Ascending aorta (tissue), 2 donors: Measurements from ENCODE around the gene PTK6. TPM values are rescaled to one million over a fixed set of nuclear protein-coding genes. Genes with fewer than 3 reads are reported as not detected.

Source experiments
- DNase-seq, 2 donors: peaks; one replicate each; pipeline ENCODE4 v3.0.0-alpha.2; 2019; ENCODE audit warnings: low spot score in 2 of 2
- H3K27ac ChIP-seq, 2 donors: fragments of 200-600 bp; sonication (generic); one replicate each; pipeline ENCODE4 v1.5.1; 2016 to 2017; ENCODE audit warnings: mild to moderate bottlenecking in 1 of 2
- H3K27me3 ChIP-seq: fragments of 200-600 bp; sonication (generic); one replicate; pipeline ENCODE4 v1.5.1; 2017
- H3K36me3 ChIP-seq, 2 donors: fragments of 200-600 bp; sonication (generic); one replicate each; pipeline ENCODE4 v1.5.1; 2016
- H3K4me1 ChIP-seq, 2 donors: fragments of 200-600 bp; sonication (generic); one replicate each; pipeline ENCODE4 v1.5.1; 2016 to 2017; ENCODE audit warnings: mild to moderate bottlenecking in 1 of 2
- H3K4me3 ChIP-seq, 2 donors: fragments of 200-600 bp; sonication (generic); one replicate each; pipeline ENCODE4 v1.5.1; 2016 to 2017; ENCODE audit warnings: mild to moderate bottlenecking in 1 of 2
- H3K9me3 ChIP-seq, 2 donors: fragments of 200-600 bp; sonication (generic); one replicate each; pipeline ENCODE4 v1.5.1; 2016
- intact Hi-C: fragments of 100-400 bp; cut with DNase I; formaldehyde crosslinking; loops from one replicate; pipeline ENCODE4 v1.15.1; 2023
- total RNA-seq: library from RNA; depleted of rRNA; stranded (reverse); fragments of >200 nt; gene quantifications from one replicate; pipeline ENCODE4 v1.1.0, GENCODE V29; 2016
- TF ChIP-seq, protein P1 (sequence below), 3 experiments: fragments of 200-600 bp in 2 of 3; fragments of 450-650 bp in 1 of 3; sonication (generic) in 2 of 3; IDR thresholded peaks; one replicate each; pipeline ENCODE4 v1.5.1; 2016 to 2019; ENCODE audit warnings: antibody characterized with exemption in 3 of 3, mild to moderate bottlenecking in 1 of 3, moderate library complexity in 1 of 3

Gene PTK6
- total RNA-seq, 1 donor from 2014 or later, result not detected

DNA sequence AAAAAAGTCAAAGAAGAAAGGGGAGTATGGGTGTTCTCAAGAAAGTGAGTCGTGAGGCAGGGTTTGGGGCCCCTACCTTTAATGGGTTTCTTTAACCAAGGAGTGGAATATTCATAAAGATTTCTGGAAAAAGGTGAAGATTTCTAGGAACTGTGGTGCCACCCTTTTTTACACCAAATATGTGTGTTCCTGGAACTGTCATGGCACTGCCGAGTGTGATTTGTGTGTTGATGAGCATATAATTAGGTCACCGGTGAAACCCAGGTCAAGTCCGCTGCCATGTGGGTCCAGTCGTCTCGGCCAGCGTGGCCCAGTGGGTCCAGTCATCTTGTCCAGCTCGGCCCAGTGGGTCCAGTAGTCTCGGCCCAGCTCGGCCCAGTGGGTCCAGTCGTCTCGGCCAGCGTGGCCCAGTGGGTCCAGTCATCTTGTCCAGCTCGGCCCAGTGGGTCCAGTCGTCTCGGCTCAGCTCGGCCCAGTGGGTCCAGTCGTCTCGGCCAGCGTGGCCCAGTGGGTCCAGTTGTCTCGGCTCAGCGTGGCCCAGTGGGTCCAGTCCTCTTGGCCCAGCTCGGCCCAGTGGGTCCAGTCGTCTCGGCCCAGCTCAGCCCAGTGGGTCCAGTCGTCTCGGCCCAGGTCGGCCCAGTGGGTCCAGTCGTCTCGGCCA lies 30.0 kb downstream of the PTK6 start:
- H3K27me3 ChIP-seq, result no peaks in the 10 kb centered on the region
- TF ChIP-seq, protein P1, sequence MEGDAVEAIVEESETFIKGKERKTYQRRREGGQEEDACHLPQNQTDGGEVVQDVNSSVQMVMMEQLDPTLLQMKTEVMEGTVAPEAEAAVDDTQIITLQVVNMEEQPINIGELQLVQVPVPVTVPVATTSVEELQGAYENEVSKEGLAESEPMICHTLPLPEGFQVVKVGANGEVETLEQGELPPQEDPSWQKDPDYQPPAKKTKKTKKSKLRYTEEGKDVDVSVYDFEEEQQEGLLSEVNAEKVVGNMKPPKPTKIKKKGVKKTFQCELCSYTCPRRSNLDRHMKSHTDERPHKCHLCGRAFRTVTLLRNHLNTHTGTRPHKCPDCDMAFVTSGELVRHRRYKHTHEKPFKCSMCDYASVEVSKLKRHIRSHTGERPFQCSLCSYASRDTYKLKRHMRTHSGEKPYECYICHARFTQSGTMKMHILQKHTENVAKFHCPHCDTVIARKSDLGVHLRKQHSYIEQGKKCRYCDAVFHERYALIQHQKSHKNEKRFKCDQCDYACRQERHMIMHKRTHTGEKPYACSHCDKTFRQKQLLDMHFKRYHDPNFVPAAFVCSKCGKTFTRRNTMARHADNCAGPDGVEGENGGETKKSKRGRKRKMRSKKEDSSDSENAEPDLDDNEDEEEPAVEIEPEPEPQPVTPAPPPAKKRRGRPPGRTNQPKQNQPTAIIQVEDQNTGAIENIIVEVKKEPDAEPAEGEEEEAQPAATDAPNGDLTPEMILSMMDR (IDR thresholded peaks at IDR 0.05), result no peak
- no peak overlapping the region for H3K4me3 ChIP-seq
- no peak for DNase-seq
- H3K4me1 ChIP-seq, result no peaks in the 10 kb centered on the region
- intact Hi-C loops, result no loop called here
- H3K27ac ChIP-seq, result no peak overlapping the region
- H3K9me3 ChIP-seq, result peaks cover 0 to 11% of the 10 kb centered on the region in 2 donors
- no peaks in the 10 kb centered on the region for H3K36me3 ChIP-seq

DNA sequence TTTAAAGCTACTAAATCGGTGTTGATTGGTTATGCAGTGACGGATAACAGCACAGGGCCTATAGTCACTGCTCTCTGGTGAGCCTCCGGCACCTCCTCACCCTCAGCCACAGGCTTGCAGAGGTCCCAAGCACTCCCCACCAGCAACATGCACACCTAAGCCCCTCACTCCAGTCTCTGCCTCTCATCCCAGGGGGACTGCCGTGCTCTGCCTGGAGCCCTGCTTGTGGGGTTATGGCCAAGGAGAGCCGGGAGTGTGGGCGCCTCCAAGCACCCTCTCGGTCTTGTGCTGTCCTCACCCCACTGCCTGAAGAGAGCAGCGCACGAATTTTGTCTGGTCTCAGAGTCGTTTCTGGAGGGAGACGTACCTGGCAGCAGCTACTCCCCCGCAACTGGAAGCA lies 31.5 kb downstream of the PTK6 start:
- no peak overlapping the region for H3K4me3 ChIP-seq
- H3K36me3 ChIP-seq, result no peaks in the 10 kb centered on the region
- TF ChIP-seq, protein P1 (IDR thresholded peaks at IDR 0.05), result no peak
- DNase-seq, result no peak
- intact Hi-C loops, result no loop called here
- peaks cover 0 to 11% of the 10 kb centered on the region in 2 donors for H3K9me3 ChIP-seq
- H3K27me3 ChIP-seq, result no peaks in the 10 kb centered on the region
- H3K4me1 ChIP-seq, result no peaks in the 10 kb centered on the region
- no peak overlapping the region for H3K27ac ChIP-seq

DNA sequence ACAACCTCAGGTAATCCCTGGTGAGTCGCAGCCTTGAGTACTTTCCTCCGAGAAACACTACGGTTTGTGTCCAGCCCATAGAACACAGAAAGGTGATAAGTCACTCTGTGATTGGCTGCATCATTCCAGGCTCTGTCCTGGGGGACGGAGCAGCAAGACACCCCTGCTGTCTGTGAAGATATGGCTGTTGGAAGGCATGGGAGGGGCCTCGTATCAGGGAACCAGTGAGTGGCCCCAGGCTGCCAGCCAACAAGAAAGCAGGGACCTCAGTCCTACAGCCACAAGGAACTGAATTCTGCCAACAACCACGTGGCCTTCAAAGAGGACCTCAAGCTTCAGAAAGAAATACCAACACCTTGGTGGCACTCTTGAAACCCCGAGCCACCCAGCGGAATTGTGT lies 31.9 kb downstream of the PTK6 start:
- Histone ChIP-seq H3K27me3 (peaks cover under 1% of the 10 kb centered on the region), H3K36me3 (no peaks in the 10 kb centered on the region), H3K4me1 (no peaks in the 10 kb centered on the region), H3K4me3 (no peak overlapping the region), H3K27ac (no peak overlapping the region), H3K9me3 (peaks cover 0 to 11% of the 10 kb centered on the region in 2 donors)
- intact Hi-C loops, result no loop called here
- no peak for DNase-seq
- TF ChIP-seq, protein P1 (IDR thresholded peaks at IDR 0.05), result no peak

DNA sequence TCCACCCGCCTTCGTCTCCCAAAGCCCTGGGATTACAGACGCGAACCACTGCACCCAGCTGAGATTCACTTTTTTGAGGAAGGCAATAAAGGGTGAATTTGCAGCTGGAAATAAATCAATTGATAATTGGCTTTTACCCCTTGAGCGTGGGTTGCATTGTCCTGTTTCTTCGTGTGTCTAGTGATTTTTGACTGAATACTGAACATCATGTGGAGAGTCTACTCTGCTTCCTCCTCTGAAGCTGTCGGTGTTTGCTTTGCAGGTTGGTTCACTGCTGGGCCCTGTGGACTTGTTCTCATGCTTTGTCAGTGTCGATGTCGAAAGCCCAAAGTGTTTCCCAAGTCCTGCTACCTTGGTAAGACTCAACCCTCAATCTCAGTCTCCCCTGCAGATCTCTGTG lies 32.5 kb downstream of the PTK6 start:
- no peak overlapping the region for H3K4me3 ChIP-seq
- H3K4me1 ChIP-seq, result no peaks in the 10 kb centered on the region
- no peak for DNase-seq
- H3K27ac ChIP-seq, result no peak overlapping the region
- TF ChIP-seq, protein P1 (IDR thresholded peaks at IDR 0.05), result no peak
- intact Hi-C loops, result no loop called here
- peaks cover 4% of the 10 kb centered on the region for H3K27me3 ChIP-seq
- H3K9me3 ChIP-seq, result peaks cover 0 to 11% of the 10 kb centered on the region in 2 donors
- no peaks in the 10 kb centered on the region for H3K36me3 ChIP-seq

DNA sequence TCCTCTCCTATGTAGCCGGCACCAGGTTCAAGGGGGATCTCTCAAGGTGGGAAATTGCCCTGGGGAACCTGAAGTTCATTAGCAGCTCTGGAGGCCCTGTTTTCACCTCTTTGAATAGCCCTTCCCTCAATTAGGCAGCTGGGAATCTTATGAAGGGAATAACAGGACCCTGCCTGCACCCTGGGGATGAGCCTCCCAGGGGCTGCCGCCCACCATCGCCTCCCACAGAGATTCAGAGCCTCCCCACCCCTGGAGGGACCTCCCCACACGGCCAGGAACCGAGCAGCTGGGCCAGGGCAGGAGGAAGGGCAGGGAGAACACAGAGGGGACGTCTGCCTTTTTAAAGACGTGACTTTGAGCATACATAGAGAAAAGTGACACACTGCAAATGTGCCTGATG lies 33.7 kb downstream of the PTK6 start:
- intact Hi-C loops, result no loop called here
- H3K36me3 ChIP-seq, result no peaks in the 10 kb centered on the region
- DNase-seq, result no peak
- peaks cover 0 to 11% of the 10 kb centered on the region in 2 donors for H3K9me3 ChIP-seq
- peaks cover 0 to 2% of the 10 kb centered on the region in 2 donors for H3K4me1 ChIP-seq
- TF ChIP-seq, protein P1 (IDR thresholded peaks at IDR 0.05), result no peak
- H3K4me3 ChIP-seq, result no peak overlapping the region
- peaks cover 5% of the 10 kb centered on the region for H3K27me3 ChIP-seq
- H3K27ac ChIP-seq, result no peak overlapping the region
